Stimulated activated naive CD4-positive, alpha-beta T cell (primary cell): ENCODE data around the gene CD7.

ENCODE experiments used
- DNase-seq, 6 experiments: peaks; one replicate each; lab custom pipeline; 2025; lab: John Stamatoyannopoulos, UW

CD7 gene

GRCh38 chr17:82298538-82299421, 18.6 kb downstream of the CD7 start:
- peak in 3 of 6 experiments; percentile 44 to 61 (median 57) for DNase-seq

- DNase-seq = peak; percentile 84 to 96 (median 93)
Measured at GRCh38 chr17:82297714-82298537, 19.5 kb downstream of the CD7 start.

- DNase-seq = peak; percentile 55 to 77 (median 66)
Measured at GRCh38 chr17:82297280-82297713, 20.1 kb downstream of the CD7 start.

- DNase-seq = peak in 2 of 6 experiments; percentile 22 to 54
Measured at GRCh38 chr17:82296511-82297279, 20.7 kb downstream of the CD7 start.

- DNase-seq = no peak
Measured at GRCh38 chr17:82295472-82295814, 22.0 kb downstream of the CD7 start.

- DNase-seq = peak in 1 of 6 experiments; percentile 42
Measured at GRCh38 chr17:82294064-82294773, 23.2 kb downstream of the CD7 start.

- peak; percentile 81 to 92 (median 90) for DNase-seq
Measured at GRCh38 chr17:82292251-82293154, 24.9 kb downstream of the CD7 start.

- DNase-seq = no peak
Measured at GRCh38 chr17:82291582-82292250, 25.7 kb downstream of the CD7 start.

- DNase-seq = no peak
Measured at GRCh38 chr17:82287868-82288801, 29.3 kb downstream of the CD7 start.

GRCh38 chr17:82287013-82287867, 30.2 kb downstream of the CD7 start:
- DNase-seq = no peak

- no peak for DNase-seq
Measured at GRCh38 chr17:82285141-82285540, 32.3 kb downstream of the CD7 start.

- no peak for DNase-seq
Measured at GRCh38 chr17:82283208-82283749, 34.1 kb downstream of the CD7 start.

- DNase-seq = no peak
Measured at GRCh38 chr17:82282239-82283207, 34.9 kb downstream of the CD7 start.

- no peak for DNase-seq
Measured at GRCh38 chr17:82281502-82282238, 35.7 kb downstream of the CD7 start.

GRCh38 chr17:82281076-82281475, 36.3 kb downstream of the CD7 start:
- no peak for DNase-seq

GRCh38 chr17:82280537-82280936, 36.9 kb downstream of the CD7 start:
- DNase-seq = no peak
